HG03432 (cell line): ENCODE data around the gene MEF2C.
A peak's percentile ranks its signal among the peaks of the same experiment; 100 is the strongest.

Source experiments
- ATAC-seq: cut with Tn5 transposase; IDR thresholded peaks from one replicate; pipeline ENCODE4 v1.9.1; 2021; ENCODE audit warnings: mild to moderate bottlenecking, moderate library complexity; ENCODE audit not compliant: unreplicated experiment

The MEF2C gene

GRCh38 chr5:88679638-88680037 lies 203.3 kb downstream of the MEF2C start:
- ATAC-seq: no peak

DNA sequence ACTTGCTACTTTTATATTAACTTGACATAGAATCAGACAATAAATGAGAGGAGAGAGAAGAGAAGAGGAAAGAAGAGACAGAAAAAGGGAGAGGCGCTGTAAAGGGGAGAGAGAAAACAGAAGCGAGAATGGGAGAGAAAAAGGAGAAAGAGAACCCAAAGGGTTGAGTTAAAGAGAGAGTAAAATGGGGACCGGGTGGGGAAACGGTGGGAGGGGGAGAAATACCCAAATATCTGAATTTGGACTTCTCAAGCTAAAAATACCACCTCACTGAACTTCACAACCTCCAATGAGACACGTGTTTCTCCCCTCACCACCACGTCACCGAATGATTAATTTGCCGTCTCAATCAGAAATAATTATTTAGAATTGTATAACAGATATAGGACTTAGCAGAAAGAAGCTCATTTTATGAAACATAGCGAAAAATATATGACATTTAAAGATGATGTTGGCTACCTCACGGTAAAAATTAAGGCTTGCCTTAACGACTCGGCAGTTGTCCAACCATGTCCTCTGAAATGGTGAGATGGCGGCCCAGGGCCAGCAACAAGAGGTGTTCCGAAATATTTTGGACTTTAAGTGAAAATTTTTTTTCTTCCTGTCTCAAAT lies 204.1 kb downstream of the MEF2C start:
- no peak for ATAC-seq

- no peak for ATAC-seq
These were observed 204.8 kb downstream of the MEF2C start for GRCh38 chr5:88677943-88678769.

DNA sequence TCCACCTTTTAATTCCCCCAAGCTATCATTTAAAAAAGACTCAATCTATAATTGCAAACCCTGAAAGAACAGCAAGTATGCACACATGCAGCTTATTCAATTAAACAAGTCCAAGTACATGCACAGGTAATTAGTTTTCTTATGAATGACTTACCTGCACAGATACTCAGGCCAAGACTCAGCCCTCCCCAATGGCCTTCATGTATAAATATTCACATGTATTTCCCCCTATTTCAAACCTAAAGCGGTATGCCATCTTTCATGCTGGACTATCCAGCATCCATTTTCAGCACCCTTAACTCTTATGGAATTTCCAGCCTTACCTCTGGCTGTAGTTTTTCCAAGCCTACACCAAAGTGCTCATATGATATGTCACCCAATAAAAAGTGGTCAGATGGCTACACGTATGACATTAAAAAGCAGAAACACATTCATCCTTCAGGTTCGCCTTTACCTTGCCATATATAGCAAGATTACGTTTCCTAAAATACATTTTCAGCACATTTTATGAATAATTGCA lies 205.5 kb downstream of the MEF2C start:
- no peak for ATAC-seq

- ATAC-seq: no peak
These were observed 206.2 kb downstream of the MEF2C start for GRCh38 chr5:88676637-88677375.

GRCh38 chr5:88675708-88676636 lies 207.0 kb downstream of the MEF2C start:
- ATAC-seq: peak; percentile 47

DNA sequence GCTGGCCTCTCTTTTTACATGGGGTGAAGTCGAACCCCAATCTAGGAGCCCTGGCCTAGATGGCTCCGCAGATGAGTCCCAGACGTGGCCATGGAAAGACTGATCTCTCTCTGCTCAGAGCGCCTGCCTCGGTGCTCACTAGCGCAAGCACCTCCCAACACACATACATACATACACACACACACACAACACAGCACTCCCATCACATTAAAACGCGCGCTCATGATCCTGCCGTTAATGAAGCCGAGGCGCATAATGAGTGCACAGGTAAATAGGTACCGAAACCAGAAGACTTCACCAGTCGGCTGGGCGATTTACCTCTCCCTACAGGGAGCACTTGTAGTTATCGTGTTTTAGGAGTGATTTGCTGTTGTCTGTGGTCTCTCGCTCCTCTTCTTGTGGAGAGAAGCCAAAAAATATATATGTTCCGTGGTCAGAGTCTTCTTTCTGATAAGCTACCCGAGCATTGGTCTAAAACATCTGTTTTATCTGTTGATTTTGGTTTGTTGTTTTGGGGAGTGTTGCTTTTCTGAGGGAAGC lies 207.7 kb downstream of the MEF2C start:
- ATAC-seq: peak; percentile 23

DNA sequence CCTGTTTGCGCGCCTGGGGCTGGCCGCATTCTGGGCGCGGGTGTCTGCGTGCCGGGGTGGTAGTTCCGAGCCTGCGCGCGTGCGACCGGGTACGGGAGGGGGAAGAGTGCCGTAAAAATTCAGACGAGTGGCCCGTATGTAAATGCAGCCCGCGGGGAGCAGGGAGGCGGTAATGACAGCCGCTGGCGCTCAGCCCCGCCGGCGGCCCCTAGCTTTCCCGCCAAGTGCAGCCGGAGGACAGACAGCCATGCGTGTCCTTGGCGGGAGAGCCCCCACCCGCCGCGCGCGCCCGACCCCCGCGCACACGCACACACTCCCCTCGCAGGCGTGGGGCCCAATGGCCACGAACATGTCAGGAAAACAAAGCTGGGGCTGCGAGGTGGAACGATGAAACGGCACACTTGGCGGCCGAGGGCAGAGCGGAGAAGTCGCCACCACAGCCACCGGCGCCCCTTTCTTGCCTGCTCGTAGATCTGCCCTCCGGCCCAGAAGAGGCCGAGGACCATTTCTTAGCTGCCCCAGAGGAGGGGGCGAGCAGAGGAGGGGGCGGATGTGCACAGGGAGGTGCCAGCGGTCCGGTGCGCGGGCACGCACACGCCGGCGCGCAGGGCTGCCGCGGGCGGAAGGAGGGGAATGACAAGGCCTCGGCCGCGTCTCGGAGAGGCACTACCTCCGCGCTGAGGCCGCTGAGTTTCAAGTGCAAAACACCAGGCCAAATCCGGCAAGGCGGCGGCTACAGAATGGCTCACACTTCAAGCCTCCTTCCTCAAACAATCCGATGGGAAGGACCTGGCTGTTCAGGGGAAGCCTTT lies 208.4 kb downstream of the MEF2C start:
- ATAC-seq: peak; percentile 82

DNA sequence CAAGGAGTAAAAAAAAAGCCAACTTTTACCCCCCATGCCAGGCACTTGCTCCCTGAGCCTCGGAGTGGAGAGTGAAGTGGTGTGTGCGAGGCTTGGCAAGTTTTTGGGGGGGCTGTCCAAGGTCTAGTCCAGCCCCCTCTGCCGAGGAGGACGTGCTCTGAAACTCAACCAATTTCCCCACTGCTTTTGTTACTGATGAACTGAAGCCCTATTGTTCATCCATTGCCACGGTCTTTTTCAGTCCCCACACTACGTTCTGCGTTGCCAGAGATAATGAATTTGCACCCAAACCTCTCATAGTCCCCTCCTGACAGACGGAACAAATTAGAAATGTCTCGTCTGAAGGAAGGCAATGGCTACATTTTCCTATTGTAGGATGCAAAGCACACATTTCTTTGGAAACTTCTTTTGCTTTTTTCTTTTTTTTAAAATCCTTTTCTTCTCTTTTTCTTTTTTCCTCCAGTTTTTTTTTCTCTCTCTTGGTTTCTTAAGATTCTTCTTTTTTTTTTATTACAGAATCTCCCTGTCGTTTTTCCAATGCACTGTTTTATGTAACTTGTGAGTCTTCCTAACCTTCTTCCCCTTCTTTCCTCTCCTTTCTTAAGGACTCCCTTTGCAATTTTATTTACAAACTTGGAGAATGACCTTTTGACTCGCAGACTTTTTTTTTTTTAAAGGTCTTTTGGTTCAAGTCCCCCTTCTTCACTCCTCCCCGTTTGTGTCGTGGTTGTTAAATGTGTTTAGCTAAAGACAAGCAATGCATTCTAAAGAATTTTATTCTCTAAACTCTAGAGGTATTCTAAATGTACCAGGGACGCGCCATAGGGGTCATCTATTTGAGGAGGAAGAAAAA lies 209.5 kb downstream of the MEF2C start:
- ATAC-seq: no peak

GRCh38 chr5:88672644-88673252 lies 210.2 kb downstream of the MEF2C start:
- no peak for ATAC-seq

GRCh38 chr5:88671505-88672499 lies 211.2 kb downstream of the MEF2C start:
- no peak for ATAC-seq

- ATAC-seq: no peak
These were observed 211.9 kb downstream of the MEF2C start for GRCh38 chr5:88671106-88671504.

GRCh38 chr5:88670461-88670860 lies 212.5 kb downstream of the MEF2C start:
- ATAC-seq: no peak

GRCh38 chr5:88669371-88670050 lies 213.5 kb downstream of the MEF2C start:
- ATAC-seq: no peak

- peak; percentile 22 for ATAC-seq
These were observed 215.3 kb downstream of the MEF2C start for GRCh38 chr5:88667496-88668201.
